ENCODE results near the gene LMX1B.

- TF ChIP-seq EZH2 (IDR thresholded peaks at IDR 0.05; ENCODE audit: borderline replicate concordance, low read depth, low read length, severe bottlenecking) = no peak
- TF ChIP-seq POLR2A (IDR thresholded peaks at IDR 0.05; ENCODE audit: low read depth, low read length) = no peak
- no peak for TF ChIP-seq CTCF (IDR thresholded peaks at IDR 0.05; ENCODE audit: extremely low read depth in 1 of 2, insufficient read depth in 1 of 2, low read depth in 1 of 2, low read length in 2 of 2)
- TF ChIP-seq MAX (IDR thresholded peaks at IDR 0.05; ENCODE audit: insufficient read depth, insufficient read length) = no peak
- no peak for TF ChIP-seq GATA2 (IDR thresholded peaks at IDR 0.05; ENCODE audit: insufficient read depth, insufficient read length, low read depth, low read length)
- no peak for TF ChIP-seq MYC (IDR thresholded peaks at IDR 0.05; ENCODE audit: low read depth, low read length)
- TF ChIP-seq POLR2AphosphoS5 (IDR thresholded peaks at IDR 0.05; ENCODE audit: insufficient read depth, low read depth, low read length) = no peak
- no peak for TF ChIP-seq FOS (IDR thresholded peaks at IDR 0.05; ENCODE audit: borderline replicate concordance, insufficient read depth, low read length)
- TF ChIP-seq JUN (IDR thresholded peaks at IDR 0.05; ENCODE audit: borderline replicate concordance, insufficient read depth, insufficient read length, low read depth) = no peak
These were observed 57.7 kb downstream of the LMX1B start for GRCh38 chr9:126671381-126671831.

Data from endothelial cell of umbilical vein (primary cell).